ENCODE measurements around the gene RFPL2.

RFPL2 gene

GRCh38 chr22:32140688-32141087, 64.2 kb downstream of the RFPL2 start:
- peak; percentile 46 for TF ChIP-seq RAD21 (IDR thresholded peaks at IDR 0.05; ENCODE audit: low read depth)
